Endodermal cell (in vitro differentiated cells): Measurements from ENCODE around the gene LRRK1. TPM values are rescaled to one million over a fixed set of nuclear protein-coding genes. Genes with fewer than 3 reads are reported as not detected.

Experiments
- DNase-seq: peaks from one replicate; pipeline ENCODE4 v3.0.0-alpha.2; 2017
- H3K27ac ChIP-seq: 2 replicates; pipeline ENCODE4 v1.5.1; 2013; ENCODE audit warnings: mild to moderate bottlenecking, low read depth, low read length, moderate library complexity
- H3K27me3 ChIP-seq: 2 replicates; pipeline ENCODE4 v1.6.1; 2013; ENCODE audit warnings: mild to moderate bottlenecking, low read length, moderate library complexity; ENCODE audit not compliant: insufficient read depth, control insufficient read depth, poor library complexity, severe bottlenecking
- H3K36me3 ChIP-seq: 2 replicates; pipeline ENCODE4 v1.7.0; 2013; ENCODE audit warnings: mild to moderate bottlenecking, low read length, moderate library complexity; ENCODE audit not compliant: control insufficient read depth, insufficient read depth
- H3K4me1 ChIP-seq: one replicate; pipeline ENCODE4 v1.7.0; 2013; ENCODE audit warnings: low read length; ENCODE audit not compliant: control insufficient read depth, insufficient read depth
- H3K4me3 ChIP-seq: 2 replicates; pipeline ENCODE4 v1.5.1; 2013; ENCODE audit warnings: mild to moderate bottlenecking, low read length, moderate library complexity
- H3K9ac ChIP-seq: 2 replicates; pipeline ENCODE4 v1.6.1; 2013; ENCODE audit warnings: mild to moderate bottlenecking, low read length, moderate library complexity; ENCODE audit not compliant: poor library complexity, severe bottlenecking; ENCODE audit errors: extremely low read depth
- H3K9me3 ChIP-seq: 2 replicates; pipeline ENCODE4 v1.6.1; 2013; ENCODE audit warnings: mild to moderate bottlenecking, low read length, moderate library complexity; ENCODE audit not compliant: control insufficient read depth
- H3K27ac Mint-ChIP-seq: 2 replicates; pipeline ENCODE4 v1.8.0; 2020; ENCODE audit warnings: mixed read lengths
- H3K27me3 Mint-ChIP-seq: 2 replicates; pipeline ENCODE4 v1.8.0; 2021; ENCODE audit warnings: mild to moderate bottlenecking, mixed read lengths; ENCODE audit not compliant: insufficient read depth
- H3K36me3 Mint-ChIP-seq: 2 replicates; pipeline ENCODE4 v1.8.0; 2020; ENCODE audit warnings: low read depth, mixed read lengths
- H3K4me1 Mint-ChIP-seq: 2 replicates; pipeline ENCODE4 v1.8.0; 2020; ENCODE audit warnings: mixed read lengths
- H3K4me3 Mint-ChIP-seq: 2 replicates; pipeline ENCODE4 v1.8.0; 2020; ENCODE audit warnings: mild to moderate bottlenecking, moderate library complexity, mixed read lengths
- H3K9me3 Mint-ChIP-seq: 2 replicates; pipeline ENCODE4 v1.8.0; 2020; ENCODE audit warnings: mild to moderate bottlenecking, mixed read lengths
- WGBS, 2 experiments: methylation state at CpG; one replicate each; pipeline versions ENCODE4 v1.1.5 to v1.1.7; 2013; ENCODE audit warnings: missing lambda C conversion rate in 2 of 2, mixed read lengths in 1 of 2; ENCODE audit not compliant: insufficient coverage in 1 of 2, insufficient read length in 1 of 2; 5-methylcytosine and 5-hydroxymethylcytosine counted together
- total RNA-seq, 2 donors: library from RNA; stranded (reverse); fragmentation: NEBNext Ultra II Directional in 1 of 2; extraction: Animal tissue kit (Norgen Biotek cat#: 25700) in 1 of 2; gene quantifications; 2 replicates in 1 of 2; 3 replicates in 1 of 2; pipeline ENCODE4 v1.2.1, GENCODE V29; 2021
- TF ChIP-seq, protein P1 (sequence below): fragments of 200-600 bp; sonication (generic); conservative IDR thresholded peaks from 2 replicates; pipeline ENCODE4 v1.5.0; 2021; ENCODE audit warnings: antibody characterized with exemption, mild to moderate bottlenecking

The LRRK1 gene
- total RNA-seq, 2 donors from 2014 or later = 2.7 to 5.1 TPM

DNA sequence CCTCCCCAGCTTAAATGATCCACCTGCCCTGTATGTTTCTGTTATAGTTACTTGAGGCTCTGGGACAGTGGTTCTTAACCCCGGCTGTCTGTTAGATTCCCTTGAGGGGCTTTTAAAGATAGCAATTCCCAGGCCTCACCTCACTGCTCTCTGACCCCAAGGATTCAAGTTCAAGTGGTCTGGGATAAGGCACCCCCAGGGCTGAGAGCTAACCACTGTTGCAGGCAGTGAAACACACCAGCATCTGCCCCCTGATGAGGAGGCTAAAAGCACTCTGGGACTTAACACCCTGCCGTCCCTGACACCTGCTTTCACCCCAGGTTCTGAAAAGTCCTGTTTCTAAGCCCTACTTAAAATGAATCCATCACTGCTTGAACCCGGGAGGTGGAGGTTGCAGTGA lies 103.7 kb downstream of the LRRK1 start:
- Histone ChIP-seq H3K9me3 (no peaks in the 10 kb centered on the region), H3K27ac (no peak overlapping the region), H3K4me1 (no peaks in the 10 kb centered on the region), H3K9ac (no peak overlapping the region), H3K4me3 (no peak overlapping the region), H3K36me3 (no peaks in the 10 kb centered on the region), H3K27me3 (no peaks in the 10 kb centered on the region)
- TF ChIP-seq, protein P1, sequence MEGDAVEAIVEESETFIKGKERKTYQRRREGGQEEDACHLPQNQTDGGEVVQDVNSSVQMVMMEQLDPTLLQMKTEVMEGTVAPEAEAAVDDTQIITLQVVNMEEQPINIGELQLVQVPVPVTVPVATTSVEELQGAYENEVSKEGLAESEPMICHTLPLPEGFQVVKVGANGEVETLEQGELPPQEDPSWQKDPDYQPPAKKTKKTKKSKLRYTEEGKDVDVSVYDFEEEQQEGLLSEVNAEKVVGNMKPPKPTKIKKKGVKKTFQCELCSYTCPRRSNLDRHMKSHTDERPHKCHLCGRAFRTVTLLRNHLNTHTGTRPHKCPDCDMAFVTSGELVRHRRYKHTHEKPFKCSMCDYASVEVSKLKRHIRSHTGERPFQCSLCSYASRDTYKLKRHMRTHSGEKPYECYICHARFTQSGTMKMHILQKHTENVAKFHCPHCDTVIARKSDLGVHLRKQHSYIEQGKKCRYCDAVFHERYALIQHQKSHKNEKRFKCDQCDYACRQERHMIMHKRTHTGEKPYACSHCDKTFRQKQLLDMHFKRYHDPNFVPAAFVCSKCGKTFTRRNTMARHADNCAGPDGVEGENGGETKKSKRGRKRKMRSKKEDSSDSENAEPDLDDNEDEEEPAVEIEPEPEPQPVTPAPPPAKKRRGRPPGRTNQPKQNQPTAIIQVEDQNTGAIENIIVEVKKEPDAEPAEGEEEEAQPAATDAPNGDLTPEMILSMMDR = no peak
- Mint-ChIP-seq H3K27me3 (peaks cover 1% of the 10 kb centered on the region), H3K4me1 (no peaks in the 10 kb centered on the region), H3K36me3 (no peaks in the 10 kb centered on the region), H3K27ac (no peak overlapping the region), H3K9me3 (no peaks in the 10 kb centered on the region), H3K4me3 (no peak overlapping the region)
- DNase-seq = peak; percentile 14
- WGBS, 2 experiments = 73 to 89% methylated on average over 2 to 3 of the region's 3 CpGs

DNA sequence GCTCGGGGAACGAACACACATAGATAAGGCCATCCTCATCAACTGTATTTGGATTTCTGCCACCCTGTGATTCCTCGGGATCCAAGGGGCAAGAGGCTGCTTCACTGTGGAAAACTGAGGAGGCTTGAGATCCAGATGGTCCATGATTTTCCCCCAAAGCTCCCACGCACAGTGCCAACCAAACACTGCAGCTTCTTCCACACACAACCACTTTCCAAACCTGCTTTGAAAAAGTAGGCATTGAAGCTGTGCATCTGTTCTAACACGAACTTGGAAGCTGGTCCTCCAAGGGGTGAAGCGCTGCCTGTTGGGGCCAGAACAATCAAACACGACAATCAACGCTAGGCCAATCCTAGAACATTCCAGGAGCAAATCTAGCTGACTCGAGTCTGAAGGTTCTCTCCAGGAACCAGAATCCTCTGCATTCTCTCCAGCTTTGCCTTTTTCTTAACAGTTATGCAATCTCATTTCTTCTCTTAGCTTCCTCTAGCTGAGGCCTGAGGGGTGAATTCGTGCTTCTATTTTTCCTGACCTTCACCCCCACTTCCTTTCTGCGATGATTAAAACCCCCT lies 104.4 kb downstream of the LRRK1 start:
- Mint-ChIP-seq H3K9me3 (no peaks in the 10 kb centered on the region), H3K36me3 (no peaks in the 10 kb centered on the region), H3K27ac (no peak overlapping the region), H3K27me3 (peaks cover 2% of the 10 kb centered on the region), H3K4me3 (no peak overlapping the region), H3K4me1 (no peaks in the 10 kb centered on the region)
- Histone ChIP-seq H3K9me3 (no peaks in the 10 kb centered on the region), H3K27ac (no peak overlapping the region), H3K36me3 (no peaks in the 10 kb centered on the region), H3K27me3 (no peaks in the 10 kb centered on the region), H3K4me1 (no peaks in the 10 kb centered on the region), H3K9ac (no peak overlapping the region), H3K4me3 (no peak overlapping the region)
- WGBS, 2 experiments = 89 to 96% methylated on average over 7 to 11 of the region's 11 CpGs
- peak; percentile 7 for DNase-seq
- TF ChIP-seq, protein P1 = no peak

DNA sequence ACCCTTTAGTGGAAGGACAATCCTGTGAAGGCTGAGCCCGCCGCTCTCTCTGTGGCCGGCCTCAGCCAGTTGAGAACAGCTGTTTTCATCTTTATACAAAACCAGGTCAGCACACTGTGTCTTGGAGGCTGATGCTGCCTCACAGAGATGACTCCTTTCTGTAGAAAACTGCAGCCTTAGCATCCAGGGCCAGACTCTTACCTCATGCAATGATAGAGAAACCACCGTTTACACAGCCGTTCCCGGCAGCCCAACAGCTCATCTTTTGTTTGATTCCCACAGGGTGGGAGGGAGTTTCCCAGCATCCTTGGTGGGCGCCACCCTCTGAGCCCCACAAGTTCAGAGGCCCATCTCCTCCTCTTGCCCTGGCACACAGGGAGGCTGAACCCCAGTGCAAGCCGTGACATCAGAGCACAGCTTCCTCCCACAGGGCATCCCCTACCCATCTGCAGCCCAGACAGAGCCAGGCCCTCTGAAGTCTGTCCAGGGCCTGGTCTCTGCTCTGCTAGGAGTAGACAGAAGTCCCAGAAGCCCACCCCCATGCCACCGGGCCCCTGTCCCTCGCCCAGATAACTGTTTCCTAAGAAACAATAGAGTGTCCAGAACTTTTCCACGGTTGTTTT lies 105.0 kb downstream of the LRRK1 start:
- peak; percentile 10 for DNase-seq
- H3K4me1 Mint-ChIP-seq = no peaks in the 10 kb centered on the region
- H3K27me3 Mint-ChIP-seq = peaks cover 2% of the 10 kb centered on the region
- H3K9me3 Mint-ChIP-seq = no peaks in the 10 kb centered on the region
- H3K36me3 ChIP-seq = no peaks in the 10 kb centered on the region
- no peak overlapping the region for H3K27ac Mint-ChIP-seq
- H3K4me3 Mint-ChIP-seq = no peak overlapping the region
- no peaks in the 10 kb centered on the region for H3K36me3 Mint-ChIP-seq
- no peaks in the 10 kb centered on the region for H3K9me3 ChIP-seq
- no peaks in the 10 kb centered on the region for H3K27me3 ChIP-seq
- TF ChIP-seq, protein P1 = no peak
- H3K27ac ChIP-seq = no peak overlapping the region
- no peaks in the 10 kb centered on the region for H3K4me1 ChIP-seq
- no peak overlapping the region for H3K4me3 ChIP-seq
- 86 to 90% methylated on average over 7 to 11 of the region's 11 CpGs for WGBS, 2 experiments
- no peak overlapping the region for H3K9ac ChIP-seq
